Endothelial cell (in vitro differentiated cells): ENCODE measurements around the gene HAPLN3. TPM values are rescaled to one million over a fixed set of nuclear protein-coding genes. Genes with fewer than 3 reads are reported as not detected.

Experiments
- DNase-seq: peaks from one replicate; pipeline ENCODE4 v3.0.0; 2021; ENCODE audit warnings: low spot score
- H3K27ac Mint-ChIP-seq: one replicate; pipeline ENCODE4 v1.8.0; 2021; ENCODE audit warnings: mixed read lengths, inconsistent platforms; ENCODE audit not compliant: unreplicated experiment
- H3K27me3 Mint-ChIP-seq: one replicate; pipeline ENCODE4 v1.8.0; 2021; ENCODE audit warnings: mild to moderate bottlenecking, moderate library complexity, mixed read lengths, inconsistent platforms; ENCODE audit not compliant: unreplicated experiment
- H3K36me3 Mint-ChIP-seq: one replicate; pipeline ENCODE4 v1.8.0; 2021; ENCODE audit warnings: mild to moderate bottlenecking, low read depth, mixed read lengths, inconsistent platforms; ENCODE audit not compliant: unreplicated experiment
- H3K4me1 Mint-ChIP-seq: one replicate; pipeline ENCODE4 v1.8.0; 2021; ENCODE audit warnings: mild to moderate bottlenecking, mixed read lengths, inconsistent platforms; ENCODE audit not compliant: unreplicated experiment
- H3K4me3 Mint-ChIP-seq: one replicate; pipeline ENCODE4 v1.8.0; 2021; ENCODE audit warnings: mild to moderate bottlenecking, mixed read lengths, inconsistent platforms; ENCODE audit not compliant: unreplicated experiment
- H3K9me3 Mint-ChIP-seq: one replicate; pipeline ENCODE4 v1.8.0; 2021; ENCODE audit warnings: mixed read lengths, inconsistent platforms; ENCODE audit not compliant: unreplicated experiment
- total RNA-seq: library from RNA; stranded (reverse); fragmentation: NEBNext Ultra II Directional; extraction: Animal tissue kit (Norgen Biotek cat#: 25700); gene quantifications from one replicate; pipeline ENCODE4 v1.2.1, GENCODE V29; 2021; ENCODE audit not compliant: unreplicated experiment
- TF ChIP-seq, protein P1 (sequence below): fragments of 200-600 bp; sonication (generic); IDR thresholded peaks from one replicate; pipeline ENCODE4 v1.5.0; 2021; ENCODE audit warnings: antibody characterized with exemption; ENCODE audit not compliant: unreplicated experiment

HAPLN3 gene
- total RNA-seq, 1 donor from 2014 or later = 137 TPM

DNA sequence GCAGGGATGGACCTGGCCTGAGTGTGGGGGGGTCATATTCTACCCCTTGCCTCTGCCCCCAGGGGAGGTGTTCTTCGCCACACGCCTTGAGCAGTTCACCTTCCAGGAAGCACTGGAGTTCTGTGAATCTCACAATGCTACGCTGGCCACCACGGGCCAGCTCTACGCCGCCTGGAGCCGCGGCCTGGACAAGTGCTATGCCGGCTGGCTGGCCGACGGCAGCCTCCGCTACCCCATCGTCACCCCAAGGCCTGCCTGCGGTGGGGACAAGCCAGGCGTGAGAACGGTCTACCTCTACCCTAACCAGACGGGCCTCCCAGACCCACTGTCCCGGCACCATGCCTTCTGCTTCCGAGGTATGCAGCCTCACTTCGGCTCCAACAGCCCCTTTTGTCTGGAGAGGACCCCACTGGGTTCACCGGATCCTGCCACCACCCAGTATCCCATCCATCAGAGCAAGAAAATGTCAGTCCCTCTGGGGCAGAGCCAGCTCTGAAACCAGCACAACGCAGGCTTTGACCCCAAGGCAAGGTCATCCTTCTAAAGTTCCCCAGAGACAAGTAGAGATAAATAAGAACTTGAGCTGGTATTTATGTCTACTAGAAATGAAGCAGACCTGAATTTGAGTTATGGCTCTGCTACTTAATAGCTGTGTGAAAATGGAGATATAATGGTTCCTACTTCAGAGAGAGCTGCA, 45.8 kb downstream of the HAPLN3 start:
- TF ChIP-seq, protein P1, sequence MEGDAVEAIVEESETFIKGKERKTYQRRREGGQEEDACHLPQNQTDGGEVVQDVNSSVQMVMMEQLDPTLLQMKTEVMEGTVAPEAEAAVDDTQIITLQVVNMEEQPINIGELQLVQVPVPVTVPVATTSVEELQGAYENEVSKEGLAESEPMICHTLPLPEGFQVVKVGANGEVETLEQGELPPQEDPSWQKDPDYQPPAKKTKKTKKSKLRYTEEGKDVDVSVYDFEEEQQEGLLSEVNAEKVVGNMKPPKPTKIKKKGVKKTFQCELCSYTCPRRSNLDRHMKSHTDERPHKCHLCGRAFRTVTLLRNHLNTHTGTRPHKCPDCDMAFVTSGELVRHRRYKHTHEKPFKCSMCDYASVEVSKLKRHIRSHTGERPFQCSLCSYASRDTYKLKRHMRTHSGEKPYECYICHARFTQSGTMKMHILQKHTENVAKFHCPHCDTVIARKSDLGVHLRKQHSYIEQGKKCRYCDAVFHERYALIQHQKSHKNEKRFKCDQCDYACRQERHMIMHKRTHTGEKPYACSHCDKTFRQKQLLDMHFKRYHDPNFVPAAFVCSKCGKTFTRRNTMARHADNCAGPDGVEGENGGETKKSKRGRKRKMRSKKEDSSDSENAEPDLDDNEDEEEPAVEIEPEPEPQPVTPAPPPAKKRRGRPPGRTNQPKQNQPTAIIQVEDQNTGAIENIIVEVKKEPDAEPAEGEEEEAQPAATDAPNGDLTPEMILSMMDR = no peak
- no peak overlapping the region for H3K27ac Mint-ChIP-seq

GRCh38 chr15:88848203-88848602, 47.1 kb downstream of the HAPLN3 start:
- no peak for DNase-seq
- no peak overlapping the region for H3K4me3 Mint-ChIP-seq
- no peak overlapping the region for H3K27ac Mint-ChIP-seq
- TF ChIP-seq, protein P1 = no peak
- no peaks in the 10 kb centered on the region for H3K36me3 Mint-ChIP-seq
- no peaks in the 10 kb centered on the region for H3K9me3 Mint-ChIP-seq
- H3K4me1 Mint-ChIP-seq = no peaks in the 10 kb centered on the region
- no peaks in the 10 kb centered on the region for H3K27me3 Mint-ChIP-seq

More for the DNA sequence above, 45.8 kb downstream of the HAPLN3 start:
- peaks cover 1% of the 10 kb centered on the region for H3K36me3 Mint-ChIP-seq
- H3K4me1 Mint-ChIP-seq = no peaks in the 10 kb centered on the region
- H3K27me3 Mint-ChIP-seq = no peaks in the 10 kb centered on the region
- no peak for DNase-seq
- no peak overlapping the region for H3K4me3 Mint-ChIP-seq
- no peaks in the 10 kb centered on the region for H3K9me3 Mint-ChIP-seq

GRCh38 chr15:88847144-88847543, 48.2 kb downstream of the HAPLN3 start:
- Mint-ChIP-seq H3K4me3 (no peak overlapping the region), H3K4me1 (no peaks in the 10 kb centered on the region), H3K27me3 (no peaks in the 10 kb centered on the region), H3K27ac (no peak overlapping the region), H3K9me3 (no peaks in the 10 kb centered on the region), H3K36me3 (no peaks in the 10 kb centered on the region)
- TF ChIP-seq, protein P1 = no peak
- no peak for DNase-seq

GRCh38 chr15:88845616-88846015, 49.7 kb downstream of the HAPLN3 start:
- Mint-ChIP-seq H3K27me3 (no peaks in the 10 kb centered on the region), H3K4me1 (no peaks in the 10 kb centered on the region), H3K27ac (no peak overlapping the region), H3K36me3 (no peaks in the 10 kb centered on the region), H3K4me3 (no peak overlapping the region), H3K9me3 (no peaks in the 10 kb centered on the region)
- TF ChIP-seq, protein P1 = no peak
- no peak for DNase-seq

DNA sequence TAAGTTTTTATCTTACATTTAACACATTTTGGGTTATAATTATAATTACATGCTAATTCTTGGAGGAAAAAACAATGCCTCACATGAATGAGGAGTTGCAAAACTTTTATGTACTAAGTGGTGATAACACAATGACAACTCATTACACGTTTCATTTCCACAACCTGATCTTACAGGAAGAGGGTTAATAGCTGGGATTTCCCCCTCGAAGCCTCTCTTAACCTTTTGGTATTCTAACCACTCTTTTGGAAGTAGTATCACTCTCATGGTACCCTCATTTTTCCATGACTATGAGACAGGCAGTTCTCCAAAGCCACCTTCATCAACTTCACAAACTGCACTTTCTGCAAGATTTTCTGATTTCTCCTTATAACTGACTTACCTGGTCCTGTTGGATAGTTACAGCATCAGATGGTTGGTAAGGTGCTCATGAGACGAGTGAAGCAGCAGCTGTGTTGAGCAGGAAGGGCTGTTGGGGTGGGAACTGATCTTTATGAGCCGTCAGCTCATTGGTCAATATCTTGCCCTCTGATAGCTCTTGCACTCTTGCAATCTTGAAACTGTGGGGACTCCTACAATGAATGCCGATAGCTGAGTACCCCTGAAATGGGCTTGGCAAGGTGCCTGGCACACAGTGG, 50.5 kb downstream of the HAPLN3 start:
- H3K9me3 Mint-ChIP-seq = no peaks in the 10 kb centered on the region
- no peak for DNase-seq
- TF ChIP-seq, protein P1 = no peak
- H3K27ac Mint-ChIP-seq = no peak overlapping the region
- H3K4me3 Mint-ChIP-seq = no peak overlapping the region
- no peaks in the 10 kb centered on the region for H3K4me1 Mint-ChIP-seq
- no peaks in the 10 kb centered on the region for H3K27me3 Mint-ChIP-seq
- H3K36me3 Mint-ChIP-seq = no peaks in the 10 kb centered on the region
